MCF 10A (cell line): ENCODE data around the gene RNF112. TPM values are rescaled to one million over a fixed set of nuclear protein-coding genes. Genes with fewer than 3 reads are reported as not detected.

Experiments
- BruUV-seq: library from RNA; stranded (reverse); fragments of 400-500 nt; replicated peaks from 2 replicates; lab custom pipeline; 2021; lab: Mats Ljungman, UMichigan
- CTCF ChIA-PET: fragments of 300-600 bp; sonication (Branson Sonifier 250); formaldehyde crosslinking; extraction: SDS; loops from one replicate; lab custom pipeline; 2021; ENCODE audit warnings: antibody characterized with exemption, inconsistent platforms; lab: Yijun Ruan, JAX
- POLR2A ChIA-PET: fragments of 300-600, 350-650 bp; sonication (Branson Sonifier 250); formaldehyde crosslinking; extraction: SDS; loops from one replicate; lab custom pipeline; 2020; ENCODE audit warnings: antibody characterized with exemption, inconsistent platforms; lab: Yijun Ruan, JAX
- DNase-seq: peaks from one replicate; pipeline ENCODE4 v3.0.0-alpha.2; 2018; ENCODE audit not compliant: unreplicated experiment
- H3K27ac Mint-ChIP-seq: one replicate; pipeline ENCODE4 v1.8.0; 2022; ENCODE audit warnings: mild to moderate bottlenecking, low read depth, mixed read lengths; ENCODE audit not compliant: unreplicated experiment
- H3K27me3 Mint-ChIP-seq: one replicate; pipeline ENCODE4 v1.8.0; 2022; ENCODE audit warnings: mixed read lengths; ENCODE audit not compliant: insufficient read depth, unreplicated experiment
- H3K36me3 Mint-ChIP-seq: one replicate; pipeline ENCODE4 v1.8.0; 2022; ENCODE audit warnings: mild to moderate bottlenecking, moderate library complexity, mixed read lengths; ENCODE audit not compliant: insufficient read depth, unreplicated experiment
- H3K4me1 Mint-ChIP-seq: one replicate; pipeline ENCODE4 v1.8.0; 2022; ENCODE audit warnings: mixed read lengths; ENCODE audit not compliant: insufficient read depth, unreplicated experiment
- H3K4me3 Mint-ChIP-seq: one replicate; pipeline ENCODE4 v1.8.0; 2022; ENCODE audit warnings: mild to moderate bottlenecking, moderate library complexity, mixed read lengths; ENCODE audit not compliant: unreplicated experiment
- H3K9me3 Mint-ChIP-seq: one replicate; pipeline ENCODE4 v1.8.0; 2022; ENCODE audit warnings: mixed read lengths; ENCODE audit not compliant: unreplicated experiment
- CTCF ChIP-seq: fragments of 200-600 bp; IDR thresholded peaks from one replicate; pipeline ENCODE4 v1.8.0; 2022; ENCODE audit warnings: antibody characterized with exemption, mild to moderate bottlenecking; ENCODE audit not compliant: unreplicated experiment
- intact Hi-C: fragments of 100-400 bp; cut with micrococcal nuclease; formaldehyde crosslinking; loops from 2 replicates; pipeline ENCODE4 v1.14.1; 2022
- total RNA-seq: library from RNA; stranded (reverse); gene quantifications from 2 replicates; pipeline ENCODE4 v1.2.3, GENCODE V29; 2022

RNF112 gene
- total RNA-seq, 1 experiment from 2014 or later = not detected

- Mint-ChIP-seq H3K9me3 (no peaks in the 10 kb centered on the region), H3K4me3 (no peak overlapping the region), H3K27ac (no peak overlapping the region), H3K4me1 (peaks cover 16% of the 10 kb centered on the region), H3K27me3 (no peaks in the 10 kb centered on the region), H3K36me3 (no peaks in the 10 kb centered on the region)
- no TSS peak for BruUV-seq
- no peak for DNase-seq
- ChIA-PET CTCF (interaction anchor here (0.9 to 2.9 kb wide), 2 partner anchors 28 to 56 kb away, joined by 5 to 14 read pairs; partner anchors contain the start of gene B9D1), POLR2A (interaction anchor here (1.3 kb wide), 1 partner anchor 12 kb away, joined by 3 read pairs; the partner anchor contains the start of gene MAPK7)
- TF ChIP-seq CTCF = no peak
- intact Hi-C loops = no loop called here
Observed at GRCh38 chr17:19390951-19391350, 20.1 kb upstream of the RNF112 start.

GRCh38 chr17:19391432-19391831, 19.6 kb upstream of the RNF112 start:
- H3K36me3 Mint-ChIP-seq = no peaks in the 10 kb centered on the region
- BruUV-seq = no TSS peak
- POLR2A ChIA-PET = interaction anchor here (1.3 kb wide), 1 partner anchor 13 kb away, joined by 3 read pairs; the partner anchor contains the start of gene MAPK7

GRCh38 chr17:19392303-19392702, 18.7 kb upstream of the RNF112 start:
- Mint-ChIP-seq H3K27ac (no peak overlapping the region), H3K4me3 (no peak overlapping the region), H3K27me3 (no peaks in the 10 kb centered on the region), H3K9me3 (no peaks in the 10 kb centered on the region), H3K4me1 (peaks cover 8% of the 10 kb centered on the region), H3K36me3 (no peaks in the 10 kb centered on the region)
- POLR2A ChIA-PET = interaction anchor here (0.6 kb wide), 1 partner anchor 62 kb away, joined by 3 read pairs; no protein-coding TSS in a partner anchor
- BruUV-seq = no TSS peak
- no peak for TF ChIP-seq CTCF
- no peak for DNase-seq
- intact Hi-C loops = no loop called here
- CTCF ChIA-PET = interaction anchor here (1.4 kb wide), 1 partner anchor 29 kb away, joined by 3 read pairs; the partner anchor contains the start of gene B9D1

More at GRCh38 chr17:19391432-19391831, 19.6 kb upstream of the RNF112 start:
- no peak for DNase-seq
- H3K27ac Mint-ChIP-seq = no peak overlapping the region
- CTCF ChIA-PET = no interaction called here
- H3K4me3 Mint-ChIP-seq = no peak overlapping the region
- TF ChIP-seq CTCF = no peak
- peaks cover 12% of the 10 kb centered on the region for H3K4me1 Mint-ChIP-seq
- no peaks in the 10 kb centered on the region for H3K9me3 Mint-ChIP-seq
- intact Hi-C loops = no loop called here
- H3K27me3 Mint-ChIP-seq = no peaks in the 10 kb centered on the region

GRCh38 chr17:19397556-19398041, 13.4 kb upstream of the RNF112 start:
- Mint-ChIP-seq H3K27me3 (no peaks in the 10 kb centered on the region), H3K36me3 (no peaks in the 10 kb centered on the region), H3K4me3 (no peak overlapping the region), H3K4me1 (peaks cover 10% of the 10 kb centered on the region), H3K27ac (no peak overlapping the region), H3K9me3 (no peaks in the 10 kb centered on the region)
- POLR2A ChIA-PET = no interaction called here
- CTCF ChIA-PET = no interaction called here
- no peak for DNase-seq
- intact Hi-C loops = no loop called here
- BruUV-seq = no TSS peak
- no peak for TF ChIP-seq CTCF
